Measurements from ENCODE around the gene EOGT.

- TF ChIP-seq EZH2 (IDR thresholded peaks at IDR 0.05; ENCODE audit: borderline replicate concordance, low read length) (no peak), CTCF (conservative IDR thresholded peaks at IDR 0.05 in 1 of 2, IDR thresholded peaks at IDR 0.05 in 1 of 2; ENCODE audit: extremely low read depth in 1 of 2, insufficient read depth in 1 of 2, low read depth in 1 of 2, low read length in 2 of 2) (no peak)
Measured at GRCh38 chr3:69016901-69017300, 3.4 kb upstream of the EOGT start.

Data from mammary epithelial cell (primary cell).